ENCODE measurements around the gene UROS.

UROS gene

GRCh38 chr10:125822878-125823662, at the start of gene UROS, which contains the start of gene BCCIP:
Gene UROS, minus strand, starts transcription at chr10:125823258. Its CDS starts 6,759 bp downstream, at chr10:125816499.
Gene BCCIP, plus strand, starts transcription at chr10:125823546. Its CDS starts 12 bp downstream, at chr10:125823558.
- Mint-ChIP-seq H3K4me1 (peaks cover 9% of the 10 kb centered on the region), H3K9me3 (no peaks in the 10 kb centered on the region), H3K36me3 (ENCODE audit: low read depth) (peaks cover 10% of the 10 kb centered on the region), H3K4me3 (peak within 1 kb of the TSS; percentile 85), H3K27ac (no peak within 1 kb of the TSS), H3K27me3 (ENCODE audit: low read depth, poor library complexity) (no peaks in the 10 kb centered on the region)
- TF ChIP-seq, protein P1, sequence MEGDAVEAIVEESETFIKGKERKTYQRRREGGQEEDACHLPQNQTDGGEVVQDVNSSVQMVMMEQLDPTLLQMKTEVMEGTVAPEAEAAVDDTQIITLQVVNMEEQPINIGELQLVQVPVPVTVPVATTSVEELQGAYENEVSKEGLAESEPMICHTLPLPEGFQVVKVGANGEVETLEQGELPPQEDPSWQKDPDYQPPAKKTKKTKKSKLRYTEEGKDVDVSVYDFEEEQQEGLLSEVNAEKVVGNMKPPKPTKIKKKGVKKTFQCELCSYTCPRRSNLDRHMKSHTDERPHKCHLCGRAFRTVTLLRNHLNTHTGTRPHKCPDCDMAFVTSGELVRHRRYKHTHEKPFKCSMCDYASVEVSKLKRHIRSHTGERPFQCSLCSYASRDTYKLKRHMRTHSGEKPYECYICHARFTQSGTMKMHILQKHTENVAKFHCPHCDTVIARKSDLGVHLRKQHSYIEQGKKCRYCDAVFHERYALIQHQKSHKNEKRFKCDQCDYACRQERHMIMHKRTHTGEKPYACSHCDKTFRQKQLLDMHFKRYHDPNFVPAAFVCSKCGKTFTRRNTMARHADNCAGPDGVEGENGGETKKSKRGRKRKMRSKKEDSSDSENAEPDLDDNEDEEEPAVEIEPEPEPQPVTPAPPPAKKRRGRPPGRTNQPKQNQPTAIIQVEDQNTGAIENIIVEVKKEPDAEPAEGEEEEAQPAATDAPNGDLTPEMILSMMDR (IDR thresholded peaks at IDR 0.05), result no peak
- DNase-seq, result peak; percentile 91

DNA sequence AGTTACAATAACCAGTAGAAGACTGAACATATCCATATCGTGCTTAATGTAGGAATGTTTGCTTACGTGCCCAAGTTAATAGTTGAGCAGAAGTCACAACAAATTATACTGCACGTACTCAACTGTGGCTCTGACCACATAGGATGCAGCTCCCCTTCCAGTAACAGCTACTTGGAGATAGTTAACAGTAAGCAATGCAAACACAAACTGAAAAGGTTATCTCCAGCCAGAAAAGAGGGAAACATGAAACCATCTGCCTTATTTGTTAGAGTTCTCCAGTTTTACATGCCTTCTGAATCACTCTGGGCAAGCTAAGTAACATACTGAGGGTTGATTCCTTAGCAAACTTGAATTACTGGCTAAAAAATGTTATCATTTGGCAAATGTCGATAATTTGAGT, 48.3 kb upstream of the UROS start:
- H3K4me3 Mint-ChIP-seq, result no peak overlapping the region
- no peaks in the 10 kb centered on the region for H3K27me3 Mint-ChIP-seq (ENCODE audit: low read depth, poor library complexity)
- TF ChIP-seq, protein P1 (IDR thresholded peaks at IDR 0.05), result no peak
- peaks cover 50% of the 10 kb centered on the region for H3K36me3 Mint-ChIP-seq (ENCODE audit: low read depth)
- DNase-seq, result no peak
- peaks cover 20% of the 10 kb centered on the region for H3K9me3 Mint-ChIP-seq
- no peaks in the 10 kb centered on the region for H3K4me1 Mint-ChIP-seq
- H3K27ac Mint-ChIP-seq, result no peak overlapping the region

DNA sequence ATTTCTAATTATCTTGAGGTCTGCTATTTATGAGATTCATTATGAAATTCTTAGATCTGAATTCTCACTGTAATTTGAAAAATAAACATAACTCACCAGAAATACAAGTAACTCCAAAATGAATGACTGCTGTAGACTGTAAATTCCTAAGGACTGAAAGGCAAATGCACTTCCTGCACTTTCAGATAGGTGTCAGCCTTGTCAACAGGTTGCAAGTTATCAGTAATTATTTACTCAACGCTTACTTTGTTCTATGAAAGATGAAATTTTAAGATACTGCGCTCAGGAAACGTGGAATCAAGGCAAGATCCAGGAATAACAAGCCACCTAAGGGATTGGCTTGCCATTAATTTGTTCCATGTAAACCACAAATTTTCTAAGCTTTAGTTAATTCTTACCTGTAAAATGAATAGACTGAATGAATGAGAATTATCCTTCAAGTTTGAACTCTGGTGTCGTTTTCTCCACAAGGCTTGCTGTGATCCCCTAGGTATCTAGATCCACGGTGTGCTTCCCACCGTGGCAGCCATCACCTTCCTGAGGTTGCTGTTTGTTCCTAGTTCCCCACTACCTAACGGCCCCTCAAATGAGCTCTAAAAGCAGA, 45.4 kb upstream of the UROS start:
- DNase-seq, result peak; percentile 13
- TF ChIP-seq, protein P1 (IDR thresholded peaks at IDR 0.05), result peak; percentile 81
- no peaks in the 10 kb centered on the region for H3K9me3 Mint-ChIP-seq
- H3K4me3 Mint-ChIP-seq, result no peak overlapping the region
- H3K27me3 Mint-ChIP-seq (ENCODE audit: low read depth, poor library complexity), result no peaks in the 10 kb centered on the region
- peaks cover 28% of the 10 kb centered on the region for H3K36me3 Mint-ChIP-seq (ENCODE audit: low read depth)
- no peak overlapping the region for H3K27ac Mint-ChIP-seq
- no peaks in the 10 kb centered on the region for H3K4me1 Mint-ChIP-seq

DNA sequence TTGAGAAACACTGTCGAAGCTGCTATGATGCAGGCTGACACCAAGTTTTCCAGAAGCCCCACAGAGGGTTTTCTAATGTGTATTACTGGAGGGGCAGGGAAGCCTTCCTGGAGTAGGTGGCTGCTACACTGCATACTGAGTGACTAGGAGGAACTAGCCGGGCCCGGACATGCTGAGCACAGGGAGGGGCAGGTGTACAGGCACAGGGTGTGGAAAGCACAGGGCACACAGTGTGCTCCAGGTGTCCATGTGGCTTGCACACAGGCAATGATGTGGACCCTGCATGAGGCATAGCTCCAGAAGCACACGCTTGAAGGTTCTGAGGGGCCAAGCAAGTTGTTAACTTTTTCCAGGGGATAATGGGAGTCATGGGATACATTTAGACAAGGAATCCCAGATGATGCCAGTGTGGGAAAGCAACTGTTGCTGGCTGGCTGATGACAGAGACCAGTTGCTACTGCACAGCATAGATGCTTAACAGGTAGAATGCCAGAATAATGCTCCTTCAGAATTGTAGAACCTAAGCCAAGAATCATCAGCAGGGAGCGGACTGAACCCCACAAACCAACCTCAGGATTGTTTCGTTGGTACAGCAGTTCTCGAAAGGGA, 43.5 kb upstream of the UROS start:
- H3K4me3 Mint-ChIP-seq, result no peak overlapping the region
- TF ChIP-seq, protein P1 (IDR thresholded peaks at IDR 0.05), result no peak
- no peaks in the 10 kb centered on the region for H3K9me3 Mint-ChIP-seq
- no peaks in the 10 kb centered on the region for H3K27me3 Mint-ChIP-seq (ENCODE audit: low read depth, poor library complexity)
- no peaks in the 10 kb centered on the region for H3K4me1 Mint-ChIP-seq
- DNase-seq, result no peak
- peaks cover 35% of the 10 kb centered on the region for H3K36me3 Mint-ChIP-seq (ENCODE audit: low read depth)
- no peak overlapping the region for H3K27ac Mint-ChIP-seq

DNA sequence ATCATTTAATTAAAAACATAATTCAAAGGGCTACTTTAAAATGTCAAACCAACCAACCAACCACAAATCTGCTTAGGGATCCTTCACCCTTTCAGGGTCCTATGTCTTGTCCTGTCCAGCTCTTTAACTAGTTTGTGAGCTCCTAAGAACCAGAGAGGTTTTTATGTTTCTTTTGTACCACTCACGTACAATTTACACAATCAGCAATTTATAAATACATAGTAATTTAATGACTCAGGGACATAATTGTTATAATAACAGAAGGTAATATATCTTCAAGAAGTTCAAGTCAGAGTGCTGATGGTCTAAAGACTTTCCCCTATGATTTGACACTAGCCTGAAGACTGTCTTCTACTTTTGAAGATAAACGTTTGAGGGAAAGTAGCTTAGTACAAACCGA, 42.1 kb upstream of the UROS start:
- no peaks in the 10 kb centered on the region for H3K27me3 Mint-ChIP-seq (ENCODE audit: low read depth, poor library complexity)
- peaks cover 34% of the 10 kb centered on the region for H3K36me3 Mint-ChIP-seq (ENCODE audit: low read depth)
- no peak for DNase-seq
- H3K9me3 Mint-ChIP-seq, result no peaks in the 10 kb centered on the region
- H3K27ac Mint-ChIP-seq, result no peak overlapping the region
- H3K4me3 Mint-ChIP-seq, result no peak overlapping the region
- H3K4me1 Mint-ChIP-seq, result no peaks in the 10 kb centered on the region
- TF ChIP-seq, protein P1 (IDR thresholded peaks at IDR 0.05), result no peak

Measured in nephron progenitor cell (in vitro differentiated cells).